H1 (cell line): ENCODE data around the gene ARHGAP12. TPM values are rescaled to one million over a fixed set of nuclear protein-coding genes. Genes with fewer than 3 reads are reported as not detected.

ENCODE experiments used
- CTCF ChIA-PET: fragments of 300-600 bp; sonication (Branson Sonifier 250); formaldehyde crosslinking; loops from one replicate; lab custom pipeline; 2021; ENCODE audit not compliant: partially characterized antibody; lab: Charles Lee
- POLR2A ChIA-PET: fragments of 300-600 bp; sonication (Branson Sonifier 250); formaldehyde crosslinking; loops from one replicate; lab custom pipeline; 2021; ENCODE audit warnings: inconsistent platforms; ENCODE audit not compliant: partially characterized antibody; lab: Charles Lee
- DNase-seq, 2 experiments: peaks; one replicate each; pipeline versions ENCODE4 v3.0.0 to v3.0.0-alpha.2; 2010 to 2022; ENCODE audit warnings: low spot score in 2 of 2, low read depth in 1 of 2, mixed read lengths in 1 of 2
- FAIRE-seq: peaks from 2 replicates; lab custom pipeline; 2011; peaks lifted over from hg19 to GRCh38; lab: Jason Lieb, UNC
- H2AFZ ChIP-seq: 2 replicates; pipeline ENCODE4 v1.8.1; 2012; ENCODE audit warnings: low read length, inconsistent platforms
- H2AK5ac ChIP-seq: 2 replicates; pipeline ENCODE4 v1.6.1; 2013; ENCODE audit warnings: low read depth, low read length
- H2BK120ac ChIP-seq: replicated peaks from 2 replicates; pipeline ENCODE3; 2013; ENCODE audit warnings: low read depth, low read length, inconsistent platforms
- H2BK12ac ChIP-seq: 2 replicates; pipeline ENCODE4 v1.6.1; 2013; ENCODE audit warnings: low read depth, low read length
- H2BK15ac ChIP-seq: 2 replicates; pipeline ENCODE4 v1.6.1; 2013; ENCODE audit warnings: low read length
- H2BK20ac ChIP-seq: 2 replicates; pipeline ENCODE4 v1.6.1; 2013; ENCODE audit warnings: low read length
- H2BK5ac ChIP-seq: 2 replicates; pipeline ENCODE4 v1.6.1; 2013; ENCODE audit warnings: low read depth, low read length
- H3K14ac ChIP-seq: 2 replicates; pipeline ENCODE4 v1.6.1; 2013; ENCODE audit warnings: inconsistent platforms; ENCODE audit not compliant: insufficient read length
- H3K18ac ChIP-seq: 2 replicates; pipeline ENCODE4 v1.6.1; 2013; ENCODE audit warnings: low read length; ENCODE audit errors: extremely low read depth
- H3K23ac ChIP-seq: 2 replicates; pipeline ENCODE4 v1.6.1; 2013; ENCODE audit warnings: inconsistent platforms; ENCODE audit not compliant: insufficient read length
- H3K23me2 ChIP-seq: 2 replicates; pipeline ENCODE4 v1.6.1; 2013; ENCODE audit warnings: low read depth, low read length
- H3K27ac ChIP-seq: 2 replicates; pipeline ENCODE4 v1.6.1; 2011; ENCODE audit warnings: low read depth, low read length, inconsistent platforms
- H3K27me3 ChIP-seq, 4 experiments: replicated peaks in 1 of 4; 1 replicate in 1 of 4; 2 replicates in 3 of 4; pipeline versions ENCODE4 v1.6.1 to v1.8.1; 2011 to 2013; ENCODE audit warnings: low read length in 3 of 4, mild to moderate bottlenecking in 3 of 4, inconsistent platforms in 2 of 4, mixed read lengths in 2 of 4, moderate library complexity in 1 of 4; ENCODE audit not compliant: control insufficient read depth in 3 of 4, insufficient read depth in 3 of 4; ENCODE audit errors: extremely low read depth in 1 of 4
- H3K36me3 ChIP-seq, 4 experiments: 2 replicates each; pipeline versions ENCODE4 v1.6.1 to v1.8.1; 2011 to 2013; ENCODE audit warnings: mild to moderate bottlenecking in 4 of 4, low read length in 3 of 4, moderate library complexity in 2 of 4, control low read depth in 1 of 4, inconsistent platforms in 1 of 4; ENCODE audit not compliant: insufficient read depth in 4 of 4, control insufficient read depth in 2 of 4
- H3K4ac ChIP-seq: replicated peaks from 2 replicates; pipeline ENCODE3; 2013; ENCODE audit warnings: low read length, low read depth, mixed read lengths, inconsistent platforms; ENCODE audit not compliant: insufficient read length
- H3K4me1 ChIP-seq, 4 experiments: replicated peaks in 1 of 4; 1 replicate in 1 of 4; 2 replicates in 3 of 4; pipeline versions ENCODE4 v1.6.1 to v1.8.1; 2011 to 2013; ENCODE audit warnings: low read length in 3 of 4, inconsistent platforms in 2 of 4, mixed read lengths in 1 of 4; ENCODE audit not compliant: insufficient read depth in 4 of 4, control insufficient read depth in 3 of 4
- H3K4me2 ChIP-seq, 2 experiments: 2 replicates each; pipeline versions ENCODE4 v1.6.1 to v1.8.1; 2011 to 2013; ENCODE audit warnings: low read depth in 2 of 2, low read length in 2 of 2, control low read depth in 1 of 2, inconsistent platforms in 1 of 2, mild to moderate bottlenecking in 1 of 2; ENCODE audit not compliant: insufficient read depth in 1 of 2
- H3K4me3 ChIP-seq, 4 experiments: fragments of 200-600, 300-600 bp in 1 of 4; sonication (generic), shearing (Covaris generic), sonication (Bioruptor Twin) in 1 of 4; 2 replicates each; pipeline versions ENCODE4 v1.5.1 to v1.8.1; 2011 to 2016; ENCODE audit warnings: low read length in 4 of 4, low read depth in 3 of 4, control low read depth in 2 of 4, inconsistent platforms in 2 of 4, mild to moderate bottlenecking in 2 of 4, mixed read lengths in 1 of 4, moderate library complexity in 1 of 4; ENCODE audit not compliant: insufficient read depth in 2 of 4; ENCODE audit errors: extremely low read depth in 1 of 4
- H3K56ac ChIP-seq: replicated peaks from 2 replicates; pipeline ENCODE3; 2013; ENCODE audit warnings: low read depth, mild to moderate bottlenecking, mixed read lengths, low read length, inconsistent platforms; ENCODE audit not compliant: insufficient read length
- H3K79me1 ChIP-seq: 2 replicates; pipeline ENCODE4 v1.6.1; 2013; ENCODE audit warnings: low read depth, low read length, control low read depth
- H3K79me2 ChIP-seq, 2 experiments: 2 replicates each; pipeline versions ENCODE4 v1.6.1 to v1.8.1; 2012 to 2013; ENCODE audit warnings: low read length in 2 of 2, mild to moderate bottlenecking in 2 of 2, inconsistent platforms in 1 of 2; ENCODE audit not compliant: insufficient read depth in 2 of 2, control insufficient read depth in 1 of 2
- H3K9ac ChIP-seq, 4 experiments: replicated peaks in 1 of 4; 1 replicate in 1 of 4; 2 replicates in 3 of 4; pipeline versions ENCODE4 v1.6.1 to v1.8.1; 2011 to 2013; ENCODE audit warnings: low read depth in 3 of 4, low read length in 3 of 4, control low read depth in 2 of 4, mild to moderate bottlenecking in 2 of 4, moderate library complexity in 2 of 4, inconsistent platforms in 1 of 4; ENCODE audit errors: extremely low read depth in 1 of 4
- H3K9me3 ChIP-seq, 2 experiments: 2 replicates each; pipeline versions ENCODE4 v1.6.1 to v1.8.1; 2012 to 2013; ENCODE audit warnings: mild to moderate bottlenecking in 2 of 2, moderate library complexity in 2 of 2, control low read depth in 1 of 2, inconsistent platforms in 1 of 2, low read depth in 1 of 2, low read length in 1 of 2, mixed read lengths in 1 of 2; ENCODE audit not compliant: insufficient read depth in 2 of 2
- H4K20me1 ChIP-seq, 2 experiments: replicated peaks in 1 of 2; 2 replicates each; pipeline versions ENCODE3 to v1.8.1; 2011 to 2013; ENCODE audit warnings: inconsistent platforms in 2 of 2, low read length in 2 of 2, mild to moderate bottlenecking in 1 of 2; ENCODE audit not compliant: insufficient read depth in 2 of 2, control insufficient read depth in 1 of 2
- H4K5ac ChIP-seq: 2 replicates; pipeline ENCODE4 v1.6.1; 2013; ENCODE audit warnings: low read length, low read depth, mixed read lengths, inconsistent platforms; ENCODE audit not compliant: insufficient read length
- H4K8ac ChIP-seq: 2 replicates; pipeline ENCODE4 v1.8.0; 2013; ENCODE audit warnings: mild to moderate bottlenecking, moderate library complexity, low read length, inconsistent platforms; ENCODE audit not compliant: insufficient read depth; ENCODE audit errors: extremely low read depth
- H4K91ac ChIP-seq: replicated peaks from 2 replicates; pipeline ENCODE3; 2013; ENCODE audit warnings: low read length, mixed read lengths, inconsistent platforms; ENCODE audit not compliant: insufficient read length
- CREB1 ChIP-seq: IDR thresholded peaks from 2 replicates; pipeline ENCODE4 v1.6.1; 2012; ENCODE audit warnings: inconsistent platforms
- GABPA ChIP-seq: IDR thresholded peaks from 2 replicates; pipeline ENCODE4 v1.6.1; 2011; ENCODE audit warnings: mild to moderate bottlenecking, low read length, moderate library complexity, borderline replicate concordance; ENCODE audit not compliant: insufficient read depth
- JUND ChIP-seq: IDR thresholded peaks from 2 replicates; pipeline ENCODE4 v1.6.1; 2011; ENCODE audit warnings: mild to moderate bottlenecking, improper control_type of control experiment, low read length
- KDM4A ChIP-seq: IDR thresholded peaks from one replicate; pipeline ENCODE4 v1.7.1; 2012; ENCODE audit warnings: low read depth, mild to moderate bottlenecking, moderate library complexity, low read length, inconsistent platforms; ENCODE audit not compliant: severe bottlenecking
- POU5F1 ChIP-seq: IDR thresholded peaks from 2 replicates; pipeline ENCODE4 v1.6.1; 2011; ENCODE audit warnings: low read depth, mild to moderate bottlenecking, low read length, moderate library complexity
- RFX5 ChIP-seq: IDR thresholded peaks from 2 replicates; pipeline ENCODE4 v1.6.1; 2011; ENCODE audit warnings: low read depth, low read length, improper control_type of control experiment, borderline replicate concordance
- SP2 ChIP-seq: IDR thresholded peaks from 2 replicates; pipeline ENCODE4 v1.6.1; 2012; ENCODE audit warnings: mild to moderate bottlenecking, low read length, inconsistent platforms
- SP4 ChIP-seq: IDR thresholded peaks from 2 replicates; pipeline ENCODE4 v1.6.1; 2012; ENCODE audit warnings: low read length, inconsistent platforms
- TAF1 ChIP-seq: IDR thresholded peaks from 2 replicates; pipeline ENCODE4 v1.6.1; 2011; ENCODE audit warnings: mild to moderate bottlenecking, low read depth, low read length
- TBP ChIP-seq: IDR thresholded peaks from 2 replicates; pipeline ENCODE4 v1.6.1; 2011; ENCODE audit warnings: low read depth, low read length, improper control_type of control experiment
- WGBS, 2 experiments: shearing (Covaris generic) in 1 of 2; methylation state at CpG; one replicate each; pipeline versions ENCODE4 v1.1.6 to v1.1.7; 2013 to 2015; ENCODE audit warnings: low lambda C conversion rate in 2 of 2, mixed read lengths in 2 of 2, inconsistent platforms in 1 of 2, low coverage in 1 of 2, missing lambda C conversion rate in 1 of 2; ENCODE audit not compliant: insufficient replicate concordance in 2 of 2, insufficient coverage in 1 of 2, insufficient read length in 1 of 2; ENCODE audit errors: extremely low coverage in 1 of 2, missing lambda C conversion rate in 1 of 2; 5-methylcytosine and 5-hydroxymethylcytosine counted together
- polyA plus RNA-seq, 7 experiments: library from polyadenylated mRNA; depleted of rRNA in 3 of 7; stranded (reverse) in 5 of 7; unstranded in 2 of 7; fragments of >200 nt in 5 of 7; fragments of 200-250 nt in 2 of 7; gene quantifications; 1 replicate in 5 of 7; 2 replicates in 1 of 7; 4 replicates in 1 of 7; pipeline versions ENCODE4 v1.2.1 to v1.2.3, GENCODE V29; 2011 to 2013; ENCODE audit warnings: missing spikeins in 2 of 7, mixed read lengths in 2 of 7
- total RNA-seq: library from RNA; stranded (reverse); fragmentation: NEBNext Ultra II Directional; extraction: Animal tissue kit (Norgen Biotek cat#: 25700); gene quantifications from 2 replicates; pipeline ENCODE4 v1.2.1, GENCODE V29; 2021
- TF ChIP-seq, protein P1 (sequence below): IDR thresholded peaks from 2 replicates; pipeline ENCODE4 v1.6.1; 2012; ENCODE audit warnings: inconsistent platforms

The ARHGAP12 gene
- total and polyA plus RNA-seq, 2 of the 8 experiments (the other 6 are each of a cell fraction or from before 2014, with no cell fraction given) = 10.1 to 39.0 TPM

DNA sequence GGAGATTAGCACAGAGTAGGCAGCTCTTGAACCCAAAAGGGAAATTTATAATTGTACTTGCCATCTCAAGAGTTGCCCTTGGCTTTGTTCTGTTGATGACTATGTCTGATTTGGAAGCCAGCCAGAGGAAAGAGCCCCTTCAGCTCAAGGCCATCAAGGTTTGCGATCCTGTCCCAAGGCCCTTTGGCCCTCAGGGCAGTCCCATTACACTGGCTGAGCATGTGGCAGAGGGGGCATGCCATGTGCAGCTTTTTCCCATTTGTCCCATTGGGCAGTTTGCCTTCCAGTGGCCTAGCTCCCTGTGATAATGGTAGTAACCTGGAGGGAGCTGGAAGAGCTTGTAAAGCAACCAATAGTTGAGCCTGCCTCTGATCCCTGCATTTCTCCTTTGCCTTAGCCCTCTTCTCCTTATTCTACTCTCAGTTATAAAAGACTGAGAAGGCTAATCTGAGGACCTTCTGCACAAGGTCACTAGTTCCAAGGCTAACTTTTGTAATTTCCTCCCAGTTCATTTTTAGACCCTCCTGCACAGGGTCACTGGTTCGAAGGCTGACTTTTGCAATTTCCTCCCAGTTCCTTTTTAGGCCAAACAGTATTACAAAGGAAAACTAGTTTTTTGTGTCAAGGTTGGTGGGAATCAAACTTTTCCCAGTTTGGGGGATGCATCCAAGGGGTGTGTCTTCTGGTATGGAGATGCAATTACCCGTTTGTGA is 31.0 kb upstream of the ARHGAP12 start:
- no peak overlapping the region for H3K18ac ChIP-seq

More for the DNA sequence above, 31.0 kb upstream of the ARHGAP12 start:
- CTCF ChIA-PET = no interaction called here
- DNase-seq = no peak
- no peak overlapping the region for H3K56ac ChIP-seq
- H2BK12ac ChIP-seq = no peak overlapping the region
- H3K23ac ChIP-seq = no peak overlapping the region
- H2BK20ac ChIP-seq = no peak overlapping the region
- no peaks in the 10 kb centered on the region for H3K79me1 ChIP-seq
- H3K27ac ChIP-seq = no peak overlapping the region
- no peak overlapping the region for H3K4me3 ChIP-seq
- no peaks in the 10 kb centered on the region for H3K27me3 ChIP-seq
- H4K20me1 ChIP-seq = no peaks in the 10 kb centered on the region
- no peaks in the 10 kb centered on the region for H3K36me3 ChIP-seq
- H2BK15ac ChIP-seq = no peak overlapping the region
- no peak overlapping the region for H3K4ac ChIP-seq
- H3K9ac ChIP-seq = no peak overlapping the region
- H4K5ac ChIP-seq = no peak overlapping the region
- peaks cover 7 to 9% of the 10 kb centered on the region in 2 experiments; a peak in 3 of 4 replicates for H3K9me3 ChIP-seq
- POLR2A ChIA-PET = no interaction called here
- WGBS, 2 experiments = 75% methylated on average over 3 of the region's 3 CpGs; no CpG with 5 or more reads in 1 of the 2 experiments
- H4K8ac ChIP-seq = no peak overlapping the region
- TF ChIP-seq, protein P1, sequence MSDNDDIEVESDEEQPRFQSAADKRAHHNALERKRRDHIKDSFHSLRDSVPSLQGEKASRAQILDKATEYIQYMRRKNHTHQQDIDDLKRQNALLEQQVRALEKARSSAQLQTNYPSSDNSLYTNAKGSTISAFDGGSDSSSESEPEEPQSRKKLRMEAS = no peak
- TF ChIP-seq JUND = no peak
- TF ChIP-seq SP2 = no peak
- TF ChIP-seq SP4 = no peak
- no peak for TF ChIP-seq GABPA
- TF ChIP-seq KDM4A = no peak
- TF ChIP-seq TAF1 = no peak
- TF ChIP-seq CREB1 = no peak
- TF ChIP-seq TBP = no peak
- TF ChIP-seq RFX5 = no peak
- no peak for TF ChIP-seq POU5F1
- TF ChIP-seq, all 59 proteins: peak for 0
- no peak overlapping the region for H2AK5ac ChIP-seq
- no peak overlapping the region for H3K4me2 ChIP-seq
- H3K23me2 ChIP-seq = no peaks in the 10 kb centered on the region
- no peak for FAIRE-seq
- H3K4me1 ChIP-seq = no peaks in the 10 kb centered on the region
- no peak overlapping the region for H4K91ac ChIP-seq
- no peak overlapping the region for H3K14ac ChIP-seq
- H2BK5ac ChIP-seq = no peak overlapping the region
- H2AFZ ChIP-seq = no peak overlapping the region
- H3K79me2 ChIP-seq = no peaks in the 10 kb centered on the region
- no peak overlapping the region for H2BK120ac ChIP-seq
